Esophagus squamous epithelium (tissue), 5 donors: ENCODE data around the gene PPIB. TPM values are rescaled to one million over a fixed set of nuclear protein-coding genes. Genes with fewer than 3 reads are reported as not detected.

Experiments used
- DNase-seq: peaks from one replicate; lab custom pipeline; 2025; lab: John Stamatoyannopoulos, UW
- H3K27ac ChIP-seq, 4 donors: fragments of 200-600 bp; sonication (generic); one replicate each; pipeline ENCODE4 v1.5.1; 2016 to 2019; ENCODE audit warnings: mild to moderate bottlenecking in 1 of 4
- H3K27me3 ChIP-seq, 4 donors: fragments of 200-600 bp; sonication (generic); 1 replicate in 3 of 4; 2 replicates in 1 of 4; pipeline versions ENCODE4 v1.5.1 to v1.6.0; 2017 to 2021; ENCODE audit warnings: antibody characterized with exemption in 1 of 4
- H3K36me3 ChIP-seq, 3 donors: fragments of 200-600 bp; sonication (generic); one replicate each; pipeline ENCODE4 v1.5.1; 2016 to 2019
- H3K4me1 ChIP-seq, 3 donors: fragments of 200-600 bp; sonication (generic); one replicate each; pipeline ENCODE4 v1.5.1; 2017 to 2019
- H3K4me3 ChIP-seq, 4 donors: fragments of 200-600 bp; sonication (generic); 1 replicate in 3 of 4; 2 replicates in 1 of 4; pipeline ENCODE4 v1.5.1; 2016 to 2019; ENCODE audit warnings: mild to moderate bottlenecking in 2 of 4, moderate library complexity in 1 of 4
- H3K9me3 ChIP-seq, 3 donors: fragments of 200-600 bp; sonication (generic); one replicate each; pipeline ENCODE4 v1.5.1; 2016 to 2019
- CTCF ChIP-seq, 6 experiments: fragments of 450-650 bp in 4 of 6; fragments of 200-600 bp in 2 of 6; sonication (generic) in 2 of 6; IDR thresholded peaks; one replicate each; pipeline ENCODE4 v1.5.1; 2016 to 2019; ENCODE audit warnings: antibody characterized with exemption in 6 of 6, mild to moderate bottlenecking in 4 of 6, moderate library complexity in 4 of 6
- POLR2A ChIP-seq, 4 donors: fragments of 450-650 bp; IDR thresholded peaks; one replicate each; pipeline ENCODE4 v1.6.1; 2017; ENCODE audit warnings: antibody characterized with exemption in 4 of 4, mild to moderate bottlenecking in 4 of 4, moderate library complexity in 3 of 4
- WGBS, 2 donors: methylation state at CpG; one replicate each; pipeline ENCODE4 v1.1.5; 2018; 5-methylcytosine and 5-hydroxymethylcytosine counted together
- intact Hi-C: fragments of 100-400 bp; cut with DNase I; formaldehyde crosslinking; loops from one replicate; pipeline ENCODE4 v1.15.0; 2022
- total RNA-seq, 4 donors: library from RNA; depleted of rRNA; stranded (reverse); fragments of >200 nt; gene quantifications; one replicate each; pipeline ENCODE4 v1.1.0, GENCODE V29; 2016
- donor health status: DM: yes; HTN: yes; CAD: no.

Gene PPIB
- total RNA-seq, 4 donors from 2014 or later: 246 to 363 (median 313) TPM

- Histone ChIP-seq H3K36me3 (peaks cover 0 to 23% (median 2%) of the 10 kb centered on the region in 3 donors), H3K9me3 (no peaks in the 10 kb centered on the region), H3K4me3 (no peak overlapping the region), H3K4me1 (peaks cover 17 to 42% (median 27%) of the 10 kb centered on the region in 3 donors), H3K27me3 (peaks cover 0 to 28% (median 6%) of the 10 kb centered on the region in 4 donors), H3K27ac (no peak overlapping the region)
- intact Hi-C loops: no loop called here
- TF ChIP-seq POLR2A (IDR thresholded peaks at IDR 0.05): no peak
- no peak for TF ChIP-seq CTCF (IDR thresholded peaks at IDR 0.05)
- no peak for DNase-seq
These were observed 13.4 kb downstream of the PPIB start for GRCh38 chr15:64149424-64149823.

DNA sequence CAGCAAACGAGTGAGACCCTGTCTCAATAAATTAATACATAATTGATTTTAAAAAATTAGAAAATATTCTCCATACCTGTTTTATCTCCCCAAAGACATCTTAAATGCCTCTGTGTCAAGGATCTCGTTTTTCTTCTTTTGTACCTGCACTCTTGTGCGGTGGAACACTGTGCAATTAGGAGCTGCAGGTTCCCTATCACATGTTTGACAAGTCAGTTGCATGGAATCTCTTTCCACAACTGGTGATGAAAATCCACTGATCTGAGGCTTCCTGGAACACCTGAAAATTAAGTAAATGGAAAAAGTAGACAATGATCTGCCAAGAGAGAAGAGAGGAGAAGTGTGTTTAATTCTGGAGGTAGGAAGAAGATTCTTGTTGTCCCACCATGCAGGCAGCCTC, 14.2 kb downstream of the PPIB start:
- peaks cover 0 to 28% (median 6%) of the 10 kb centered on the region in 4 donors for H3K27me3 ChIP-seq
- intact Hi-C loops: no loop called here
- H3K27ac ChIP-seq: no peak overlapping the region
- H3K9me3 ChIP-seq: no peaks in the 10 kb centered on the region
- TF ChIP-seq CTCF (IDR thresholded peaks at IDR 0.05) (no peak), POLR2A (IDR thresholded peaks at IDR 0.05) (no peak)
- H3K4me1 ChIP-seq: peaks cover 17 to 34% (median 23%) of the 10 kb centered on the region in 3 donors
- WGBS, 2 donors: 46 to 75% methylated on average over 3 of the region's 3 CpGs
- no peak for DNase-seq
- peaks cover 0 to 25% (median 6%) of the 10 kb centered on the region in 3 donors for H3K36me3 ChIP-seq
- H3K4me3 ChIP-seq: no peak overlapping the region

DNA sequence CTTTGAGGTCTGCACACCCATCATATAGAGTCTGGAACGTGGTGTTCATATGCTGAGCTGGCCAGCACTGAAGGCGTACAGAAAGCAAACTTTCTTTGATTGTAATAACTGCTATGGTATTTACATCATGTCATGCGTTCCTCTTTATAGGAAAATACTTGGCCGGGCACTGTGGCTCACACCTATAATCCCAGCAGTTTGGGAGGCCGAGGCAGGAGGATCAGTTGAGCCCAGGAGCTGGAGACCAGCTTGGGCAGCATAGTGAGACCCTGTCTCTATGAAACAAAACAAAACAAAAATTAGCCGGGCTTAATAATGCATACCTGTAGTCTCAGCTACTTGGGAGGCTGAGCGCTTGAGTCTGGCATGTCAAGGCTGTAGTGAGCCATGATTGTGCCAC, 14.7 kb downstream of the PPIB start:
- Histone ChIP-seq H3K27ac (no peak overlapping the region), H3K36me3 (peaks cover 0 to 29% (median 6%) of the 10 kb centered on the region in 3 donors), H3K27me3 (peaks cover 0 to 25% (median 6%) of the 10 kb centered on the region in 4 donors), H3K4me1 (peaks cover 17 to 29% (median 19%) of the 10 kb centered on the region in 3 donors), H3K9me3 (no peaks in the 10 kb centered on the region), H3K4me3 (no peak overlapping the region)
- DNase-seq: no peak
- WGBS, 2 donors: 61 to 82% methylated on average over 6 to 7 of the region's 7 CpGs
- intact Hi-C loops: no loop called here
- no peak for TF ChIP-seq CTCF (IDR thresholded peaks at IDR 0.05)
- TF ChIP-seq POLR2A (IDR thresholded peaks at IDR 0.05): no peak

GRCh38 chr15:64146885-64147681, 15.7 kb downstream of the PPIB start:
- no peak for DNase-seq
- Histone ChIP-seq H3K36me3 (peaks cover 0 to 40% (median 6%) of the 10 kb centered on the region in 3 donors), H3K9me3 (no peaks in the 10 kb centered on the region), H3K4me1 (peaks cover 8 to 19% (median 11%) of the 10 kb centered on the region in 3 donors), H3K4me3 (no peak overlapping the region), H3K27ac (no peak overlapping the region), H3K27me3 (peaks cover 0 to 14% (median 3%) of the 10 kb centered on the region in 4 donors)
- 75 to 77% methylated on average over 5 to 10 of the region's 26 CpGs for whole genome bisulfite sequencing, 2 donors
- intact Hi-C loops: no loop called here
- no peak for TF ChIP-seq CTCF (IDR thresholded peaks at IDR 0.05)
- no peak for TF ChIP-seq POLR2A (IDR thresholded peaks at IDR 0.05)

DNA sequence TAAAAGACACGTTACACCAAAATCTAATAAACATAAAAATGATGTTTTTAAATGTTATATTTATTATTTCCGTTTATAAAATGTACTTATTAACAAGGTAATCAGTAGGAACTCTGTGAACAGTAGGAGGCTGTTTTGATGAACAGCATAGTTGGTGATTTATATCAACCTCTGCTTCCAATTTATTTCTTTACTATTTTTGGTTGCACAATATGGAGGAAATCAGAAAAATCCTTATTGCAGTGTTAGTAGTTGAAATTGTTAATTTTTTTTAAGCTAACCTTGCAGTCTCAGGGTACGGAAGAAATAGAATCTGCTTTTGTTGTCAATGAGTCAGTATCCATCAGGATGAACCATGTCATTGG, 16.3 kb downstream of the PPIB start:
- intact Hi-C loops: no loop called here
- no peak for DNase-seq
- TF ChIP-seq CTCF (IDR thresholded peaks at IDR 0.05) (no peak), POLR2A (IDR thresholded peaks at IDR 0.05) (no peak)

More for the DNA sequence above, 16.3 kb downstream of the PPIB start:
- Histone ChIP-seq H3K27ac (no peak overlapping the region), H3K27me3 (peaks cover 0 to 8% (median under 1%) of the 10 kb centered on the region in 4 donors), H3K4me1 (peaks cover 2 to 13% (median 5%) of the 10 kb centered on the region in 3 donors), H3K36me3 (peaks cover 0 to 46% (median 12%) of the 10 kb centered on the region in 3 donors), H3K4me3 (no peak overlapping the region), H3K9me3 (no peaks in the 10 kb centered on the region)
- 85 to 92% methylated on average over 3 of the region's 3 CpGs for WGBS, 2 donors
